GM23338 (cell line): Measurements from ENCODE around the gene GLUL. TPM values are rescaled to one million over a fixed set of nuclear protein-coding genes. Genes with fewer than 3 reads are reported as not detected.

Experiments
- ATAC-seq: fragments of 200-7000 bp; cut with Tn5 transposase; 3 replicates; pipeline ENCODE4 v1.9.1; 2020
- DNase-seq: peaks from one replicate; pipeline ENCODE4 v3.0.0-alpha.2; 2015; ENCODE audit warnings: low spot score
- H2AFZ ChIP-seq: fragments of 200-600 bp; sonication (generic); 2 replicates; pipeline ENCODE4 v1.8.0; 2016; ENCODE audit warnings: antibody characterized with exemption, mild to moderate bottlenecking, moderate library complexity
- H3F3A ChIP-seq: fragments of 200-600 bp; sonication (generic); replicated peaks from 2 replicates; pipeline ENCODE4 v1.8.0; 2017; ENCODE audit warnings: antibody characterized with exemption, mixed run types, low read depth
- H3K27ac ChIP-seq: fragments of 200-600 bp; sonication (generic); 2 replicates; pipeline ENCODE4 v1.6.1; 2016; ENCODE audit warnings: low read depth
- H3K27me3 ChIP-seq: fragments of 200-600 bp; sonication (generic); 2 replicates; pipeline ENCODE4 v1.8.0; 2016; ENCODE audit warnings: mild to moderate bottlenecking, mixed run types, moderate library complexity; ENCODE audit not compliant: insufficient read depth
- H3K36me3 ChIP-seq: fragments of 200-600 bp; sonication (generic); 2 replicates; pipeline ENCODE4 v1.8.0; 2016; ENCODE audit warnings: mild to moderate bottlenecking; ENCODE audit not compliant: insufficient read depth
- H3K4me1 ChIP-seq: fragments of 200-600 bp; sonication (generic); 2 replicates; pipeline ENCODE4 v1.8.0; 2016; ENCODE audit warnings: mild to moderate bottlenecking, moderate library complexity; ENCODE audit not compliant: insufficient read depth
- H3K4me2 ChIP-seq: fragments of 200-600 bp; sonication (generic); 2 replicates; pipeline ENCODE4 v1.7.1; 2017; ENCODE audit warnings: mixed run types
- H3K4me3 ChIP-seq: fragments of 200-600 bp; sonication (generic); 2 replicates; pipeline ENCODE4 v1.6.1; 2016; ENCODE audit warnings: mixed run types
- H3K79me2 ChIP-seq: fragments of 200-600 bp; sonication (generic); replicated peaks from 2 replicates; pipeline ENCODE4 v1.8.0; 2017; ENCODE audit warnings: mild to moderate bottlenecking; ENCODE audit not compliant: insufficient read depth
- H3K9me2 ChIP-seq: fragments of 200-600 bp; sonication (generic); 2 replicates; pipeline ENCODE4 v1.8.0; 2017; ENCODE audit not compliant: insufficient read depth
- H4K20me1 ChIP-seq: fragments of 200-600 bp; sonication (generic); replicated peaks from 2 replicates; pipeline ENCODE4 v1.8.0; 2017; ENCODE audit warnings: mild to moderate bottlenecking; ENCODE audit not compliant: insufficient read depth
- H3K27ac Mint-ChIP-seq: 2 replicates; pipeline ENCODE4 v1.8.0; 2020; ENCODE audit warnings: inconsistent platforms, mild to moderate bottlenecking, moderate library complexity, mixed read lengths
- H3K27me3 Mint-ChIP-seq: 3 replicates; pipeline ENCODE4 v1.8.0; 2022; ENCODE audit warnings: low read depth, mild to moderate bottlenecking, moderate library complexity, mixed read lengths, inconsistent platforms; ENCODE audit not compliant: insufficient read depth, poor library complexity
- H3K36me3 Mint-ChIP-seq: 3 replicates; pipeline ENCODE4 v1.8.0; 2021; ENCODE audit warnings: low read depth, mild to moderate bottlenecking, inconsistent platforms, moderate library complexity, mixed read lengths
- H3K4me1 Mint-ChIP-seq: 3 replicates; pipeline ENCODE4 v1.8.0; 2020; ENCODE audit warnings: mild to moderate bottlenecking, inconsistent platforms, mixed read lengths
- H3K4me3 Mint-ChIP-seq: 3 replicates; pipeline ENCODE4 v1.8.0; 2021; ENCODE audit warnings: moderate library complexity, mild to moderate bottlenecking, inconsistent platforms, mixed read lengths
- H3K9me3 Mint-ChIP-seq: 3 replicates; pipeline ENCODE4 v1.8.0; 2020; ENCODE audit warnings: moderate library complexity, mild to moderate bottlenecking, inconsistent platforms, mixed read lengths
- CREB1 ChIP-seq: fragments of 250-450 bp; sonication (Bioruptor Pico); IDR thresholded peaks from 2 replicates; pipeline ENCODE4 v1.5.0; 2020; ENCODE audit warnings: low read depth, mild to moderate bottlenecking, moderate library complexity
- CTCF ChIP-seq, 2 experiments: fragments of 200-600 bp in 1 of 2; sonication (generic) in 1 of 2; conservative IDR thresholded peaks; 2 replicates each; pipeline versions ENCODE4 v1.5.1 to v1.6.1; 2016 to 2017; ENCODE audit warnings: antibody characterized with exemption in 2 of 2, low read depth in 2 of 2, mild to moderate bottlenecking in 2 of 2, moderate library complexity in 1 of 2
- ETS1 ChIP-seq: IDR thresholded peaks from 2 replicates; pipeline ENCODE4 v1.6.1; 2016; ENCODE audit warnings: antibody characterized with exemption
- EZH2 ChIP-seq: fragments of 200-600 bp; sonication (generic); IDR thresholded peaks from one replicate; pipeline ENCODE4 v1.8.0; 2017; ENCODE audit warnings: antibody characterized with exemption, mild to moderate bottlenecking, low read depth; ENCODE audit not compliant: unreplicated experiment
- EZH2phosphoT487 ChIP-seq: fragments of 200-600 bp; sonication (generic); IDR thresholded peaks from one replicate; pipeline ENCODE4 v1.8.1; 2018; ENCODE audit warnings: antibody characterized with exemption; ENCODE audit not compliant: unreplicated experiment
- JUNB ChIP-seq: IDR thresholded peaks from one replicate; pipeline ENCODE4 v1.6.1; 2016; ENCODE audit warnings: antibody characterized with exemption; ENCODE audit not compliant: unreplicated experiment
- NANOG ChIP-seq: IDR thresholded peaks from 2 replicates; pipeline ENCODE4 v1.6.1; 2016; ENCODE audit warnings: antibody characterized with exemption, borderline replicate concordance
- POLR2AphosphoS5 ChIP-seq: IDR thresholded peaks from 2 replicates; pipeline ENCODE4 v1.6.1; 2016; ENCODE audit warnings: antibody characterized with exemption, low read depth
- STAT1 ChIP-seq: IDR thresholded peaks from one replicate; pipeline ENCODE4 v1.6.1; 2016; ENCODE audit warnings: antibody characterized with exemption; ENCODE audit not compliant: unreplicated experiment
- ZNF114 ChIP-seq: fragments of 250-450 bp; sonication (Bioruptor Pico); IDR thresholded peaks from 2 replicates; pipeline ENCODE4 v1.5.0; 2020; ENCODE audit warnings: mild to moderate bottlenecking, moderate library complexity
- ZNF331 ChIP-seq: fragments of 250-450 bp; sonication (Bioruptor Pico); IDR thresholded peaks from 2 replicates; pipeline ENCODE4 v1.5.0; 2020; ENCODE audit warnings: low read depth, mild to moderate bottlenecking, moderate library complexity
- ZNF462 ChIP-seq: fragments of 250-450 bp; sonication (Bioruptor Pico); IDR thresholded peaks from 2 replicates; pipeline ENCODE4 v1.5.0; 2020; ENCODE audit warnings: mild to moderate bottlenecking, moderate library complexity
- polyA plus RNA-seq: library from polyadenylated mRNA; unstranded; fragments of >200 nt; fragmentation: Nextera tagmentation; extraction: Ambion mirVana; gene quantifications from 2 replicates; pipeline ENCODE4 v1.2.1, GENCODE V29; 2016
- total RNA-seq: library from RNA; depleted of rRNA; stranded (reverse); fragments of >200 nt; shearing (Covaris generic); gene quantifications from 2 replicates; pipeline ENCODE4 v1.2.3, GENCODE V29; 2014

The GLUL gene
- total and polyA plus RNA-seq, 2 experiments from 2014 or later = 254 to 356 TPM

GRCh38 chr1:182367926-182368325 lies 23.7 kb downstream of the GLUL start:
- Histone ChIP-seq H3K27me3 (no peaks in the 10 kb centered on the region), H2AFZ (no peak overlapping the region), H3F3A (no peaks in the 10 kb centered on the region), H3K27ac (no peak overlapping the region), H3K9me2 (peaks cover 13% of the 10 kb centered on the region; the same call in 1 of the 2 replicates), H3K79me2 (no peaks in the 10 kb centered on the region), H3K36me3 (no peaks in the 10 kb centered on the region), H3K4me1 (peaks cover 5% of the 10 kb centered on the region; the same call in 1 of the 2 replicates), H3K4me3 (no peak overlapping the region), H4K20me1 (no peaks in the 10 kb centered on the region), H3K4me2 (no peak overlapping the region)
- no peak for DNase-seq
- no peak for TF ChIP-seq CREB1 (CRISPR knock-in tag)
- no peak for TF ChIP-seq EZH2phosphoT487
- TF ChIP-seq EZH2 = no peak
- TF ChIP-seq ZNF114 (CRISPR knock-in tag) = no peak
- TF ChIP-seq STAT1 = no peak
- TF ChIP-seq ZNF462 = no peak
- TF ChIP-seq ETS1 = no peak
- no peak for TF ChIP-seq ZNF331
- no peak for TF ChIP-seq NANOG
- TF ChIP-seq POLR2AphosphoS5 = no peak
- no peak for TF ChIP-seq JUNB
- no peak for TF ChIP-seq CTCF (conservative IDR thresholded peaks at IDR 0.05; ENCODE audit: low read depth in 2 of 2)
- no peak overlapping the region for H3K4me3 Mint-ChIP-seq
- no peaks in the 10 kb centered on the region for H3K36me3 Mint-ChIP-seq
- peaks cover 10% of the 10 kb centered on the region; the same call in 2 of the 3 replicates for H3K4me1 Mint-ChIP-seq
- no peak for ATAC-seq
- H3K9me3 Mint-ChIP-seq = no peaks in the 10 kb centered on the region
- H3K27ac Mint-ChIP-seq = no peak overlapping the region
- H3K27me3 Mint-ChIP-seq = peaks cover 1% of the 10 kb centered on the region
